HG03135 (cell line): ENCODE data around the gene ARHGAP29.

Experiments
- ATAC-seq: cut with Tn5 transposase; IDR thresholded peaks from one replicate; pipeline ENCODE4 v1.9.1; 2021; ENCODE audit warnings: mild to moderate bottlenecking, moderate library complexity; ENCODE audit not compliant: unreplicated experiment

ARHGAP29 gene

GRCh38 chr1:94236013-94236491 lies 1.3 kb downstream of the ARHGAP29 start:
- ATAC-seq: no peak

GRCh38 chr1:94235189-94236012 lies 2.0 kb downstream of the ARHGAP29 start:
- no peak for ATAC-seq

- ATAC-seq: no peak
Measured at GRCh38 chr1:94234615-94235014, 2.8 kb downstream of the ARHGAP29 start.

- ATAC-seq: no peak
Measured at GRCh38 chr1:94231746-94232145, 5.6 kb downstream of the ARHGAP29 start.

- no peak for ATAC-seq
Measured at GRCh38 chr1:94230920-94231319, 6.5 kb downstream of the ARHGAP29 start.

- ATAC-seq: no peak
Measured at GRCh38 chr1:94228640-94229375, 8.6 kb downstream of the ARHGAP29 start.

- no peak for ATAC-seq
Measured at GRCh38 chr1:94227624-94228023, 9.8 kb downstream of the ARHGAP29 start.

GRCh38 chr1:94225845-94226244 lies 11.5 kb downstream of the ARHGAP29 start:
- no peak for ATAC-seq

- no peak for ATAC-seq
Measured at GRCh38 chr1:94218332-94218731, 19.1 kb downstream of the ARHGAP29 start.

- ATAC-seq: no peak
Measured at GRCh38 chr1:94215955-94216354, 21.4 kb downstream of the ARHGAP29 start.

- ATAC-seq: no peak
Measured at GRCh38 chr1:94209982-94210381, 27.4 kb downstream of the ARHGAP29 start.

GRCh38 chr1:94209425-94209824 lies 28.0 kb downstream of the ARHGAP29 start:
- no peak for ATAC-seq

GRCh38 chr1:94207695-94208094 lies 29.7 kb downstream of the ARHGAP29 start:
- no peak for ATAC-seq

GRCh38 chr1:94205639-94206038 lies 31.7 kb downstream of the ARHGAP29 start:
- ATAC-seq: no peak

GRCh38 chr1:94202241-94202640 lies 35.1 kb downstream of the ARHGAP29 start:
- no peak for ATAC-seq

- ATAC-seq: no peak
Measured at GRCh38 chr1:94199398-94199797, 38.0 kb downstream of the ARHGAP29 start.

GRCh38 chr1:94194079-94194865 lies 43.1 kb downstream of the ARHGAP29 start:
- ATAC-seq: no peak

GRCh38 chr1:94193128-94193527 lies 44.3 kb downstream of the ARHGAP29 start:
- ATAC-seq: no peak

- ATAC-seq: no peak
Measured at GRCh38 chr1:94191216-94191615, 46.2 kb downstream of the ARHGAP29 start.

GRCh38 chr1:94186946-94187345 lies 50.4 kb downstream of the ARHGAP29 start:
- ATAC-seq: no peak

GRCh38 chr1:94183197-94183815 lies 54.1 kb downstream of the ARHGAP29 start:
- ATAC-seq: no peak
